HEK293 (cell line): ENCODE results near the gene WDR3.

Experiments used
- FEZF1 ChIP-seq: fragments of 450-650 bp; formaldehyde crosslinking; IDR thresholded peaks from 2 replicates; pipeline ENCODE4 v1.5.1; 2016; ENCODE audit warnings: missing biosample characterization, missing genetic modification characterization
- SETDB1 ChIP-seq: IDR thresholded peaks from one replicate; pipeline ENCODE4 v1.6.1; 2017; ENCODE audit warnings: mild to moderate bottlenecking, low read length, moderate library complexity, mixed read lengths; ENCODE audit not compliant: insufficient read length
- YY1 ChIP-seq: fragments of 450-650 bp; formaldehyde crosslinking; IDR thresholded peaks from 2 replicates; pipeline ENCODE4 v1.5.1; 2018; ENCODE audit warnings: missing biosample characterization, missing genetic modification characterization
- ZNF133 ChIP-seq: fragments of 450-650 bp; formaldehyde crosslinking; IDR thresholded peaks from 2 replicates; pipeline ENCODE4 v1.5.1; 2016; ENCODE audit warnings: missing biosample characterization, missing genetic modification characterization
- ZNF341 ChIP-seq: fragments of 450-650 bp; formaldehyde crosslinking; IDR thresholded peaks from 2 replicates; pipeline ENCODE4; 2016; ENCODE audit warnings: low read depth, missing biosample characterization, missing genetic modification characterization
- ZSCAN16 ChIP-seq: fragments of 450-650 bp; formaldehyde crosslinking; IDR thresholded peaks from 2 replicates; pipeline ENCODE4 v1.5.1; 2016; ENCODE audit warnings: missing biosample characterization, missing genetic modification characterization
- ZSCAN5A ChIP-seq: fragments of 450-650 bp; formaldehyde crosslinking; IDR thresholded peaks from 2 replicates; pipeline ENCODE4 v1.5.1; 2016; ENCODE audit warnings: missing biosample characterization, missing genetic modification characterization
- TF ChIP-seq, protein P1 (sequence below): fragments of 450-650 bp; formaldehyde crosslinking; IDR thresholded peaks from 2 replicates; pipeline ENCODE4 v1.5.1; 2016; ENCODE audit warnings: missing biosample characterization, missing genetic modification characterization
- TF ChIP-seq, protein P2 (sequence below): fragments of 450-650 bp; formaldehyde crosslinking; optimal IDR thresholded peaks from 2 replicates; pipeline ENCODE3; 2016; ENCODE audit warnings: missing biosample characterization, mild to moderate bottlenecking, missing genetic modification characterization

DNA sequence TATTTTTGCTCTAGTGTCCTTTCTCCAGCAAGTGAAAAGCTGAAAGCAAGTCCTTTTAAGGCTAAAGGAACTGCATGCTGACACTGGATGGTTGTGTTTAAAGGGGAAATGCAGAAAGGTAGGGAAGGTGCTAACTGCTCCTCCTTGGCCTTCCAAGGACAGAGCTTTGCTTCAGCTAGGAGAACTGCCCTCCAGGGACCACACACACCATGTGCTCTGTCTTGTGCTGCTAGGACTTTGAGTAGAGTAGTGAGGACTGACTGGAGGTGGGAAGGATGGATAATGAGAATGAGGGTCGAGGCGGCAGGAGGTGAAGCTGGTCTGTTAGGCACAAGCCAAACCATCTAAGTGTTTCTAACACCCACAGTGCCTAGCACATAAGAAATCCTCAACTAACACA, 77.9 kb downstream of the WDR3 start:
- no peak for TF ChIP-seq ZSCAN16
- TF ChIP-seq ZNF133 (tag by site-specific recombination), result no peak
- no peak for TF ChIP-seq SETDB1
- TF ChIP-seq YY1 (tag by site-specific recombination), result no peak
- TF ChIP-seq ZSCAN5A (tag by site-specific recombination), result no peak
- no peak for TF ChIP-seq ZNF341
- TF ChIP-seq, protein P1, sequence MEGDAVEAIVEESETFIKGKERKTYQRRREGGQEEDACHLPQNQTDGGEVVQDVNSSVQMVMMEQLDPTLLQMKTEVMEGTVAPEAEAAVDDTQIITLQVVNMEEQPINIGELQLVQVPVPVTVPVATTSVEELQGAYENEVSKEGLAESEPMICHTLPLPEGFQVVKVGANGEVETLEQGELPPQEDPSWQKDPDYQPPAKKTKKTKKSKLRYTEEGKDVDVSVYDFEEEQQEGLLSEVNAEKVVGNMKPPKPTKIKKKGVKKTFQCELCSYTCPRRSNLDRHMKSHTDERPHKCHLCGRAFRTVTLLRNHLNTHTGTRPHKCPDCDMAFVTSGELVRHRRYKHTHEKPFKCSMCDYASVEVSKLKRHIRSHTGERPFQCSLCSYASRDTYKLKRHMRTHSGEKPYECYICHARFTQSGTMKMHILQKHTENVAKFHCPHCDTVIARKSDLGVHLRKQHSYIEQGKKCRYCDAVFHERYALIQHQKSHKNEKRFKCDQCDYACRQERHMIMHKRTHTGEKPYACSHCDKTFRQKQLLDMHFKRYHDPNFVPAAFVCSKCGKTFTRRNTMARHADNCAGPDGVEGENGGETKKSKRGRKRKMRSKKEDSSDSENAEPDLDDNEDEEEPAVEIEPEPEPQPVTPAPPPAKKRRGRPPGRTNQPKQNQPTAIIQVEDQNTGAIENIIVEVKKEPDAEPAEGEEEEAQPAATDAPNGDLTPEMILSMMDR, result no peak
- TF ChIP-seq, protein P2, sequence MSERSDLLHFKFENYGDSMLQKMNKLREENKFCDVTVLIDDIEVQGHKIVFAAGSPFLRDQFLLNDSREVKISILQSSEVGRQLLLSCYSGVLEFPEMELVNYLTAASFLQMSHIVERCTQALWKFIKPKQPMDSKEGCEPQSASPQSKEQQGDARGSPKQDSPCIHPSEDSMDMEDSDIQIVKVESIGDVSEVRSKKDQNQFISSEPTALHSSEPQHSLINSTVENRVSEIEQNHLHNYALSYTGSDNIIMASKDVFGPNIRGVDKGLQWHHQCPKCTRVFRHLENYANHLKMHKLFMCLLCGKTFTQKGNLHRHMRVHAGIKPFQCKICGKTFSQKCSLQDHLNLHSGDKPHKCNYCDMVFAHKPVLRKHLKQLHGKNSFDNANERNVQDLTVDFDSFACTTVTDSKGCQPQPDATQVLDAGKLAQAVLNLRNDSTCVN (tag by site-specific recombination), result no peak
- no peak for TF ChIP-seq FEZF1
